ENCODE measurements around the gene APBB2.

- TF ChIP-seq POLR2A (IDR thresholded peaks at IDR 0.05) (peak; percentile 36), CTCF (IDR thresholded peaks at IDR 0.05) (peak; percentile 18 to 85 (median 47))
These were observed at the start of gene APBB2 for GRCh38 chr4:41214136-41214824.
